NCI-H2227 treated with DMSO at 0.1 percent for 48 hours (cell line): ENCODE measurements around the gene GDF11.
A peak's percentile ranks its signal among the peaks of the same experiment; 100 is the strongest.

Experiments
- DNase-seq: peaks from one replicate; lab custom pipeline; 2025; lab: John Stamatoyannopoulos, UW

GDF11 gene

DNA sequence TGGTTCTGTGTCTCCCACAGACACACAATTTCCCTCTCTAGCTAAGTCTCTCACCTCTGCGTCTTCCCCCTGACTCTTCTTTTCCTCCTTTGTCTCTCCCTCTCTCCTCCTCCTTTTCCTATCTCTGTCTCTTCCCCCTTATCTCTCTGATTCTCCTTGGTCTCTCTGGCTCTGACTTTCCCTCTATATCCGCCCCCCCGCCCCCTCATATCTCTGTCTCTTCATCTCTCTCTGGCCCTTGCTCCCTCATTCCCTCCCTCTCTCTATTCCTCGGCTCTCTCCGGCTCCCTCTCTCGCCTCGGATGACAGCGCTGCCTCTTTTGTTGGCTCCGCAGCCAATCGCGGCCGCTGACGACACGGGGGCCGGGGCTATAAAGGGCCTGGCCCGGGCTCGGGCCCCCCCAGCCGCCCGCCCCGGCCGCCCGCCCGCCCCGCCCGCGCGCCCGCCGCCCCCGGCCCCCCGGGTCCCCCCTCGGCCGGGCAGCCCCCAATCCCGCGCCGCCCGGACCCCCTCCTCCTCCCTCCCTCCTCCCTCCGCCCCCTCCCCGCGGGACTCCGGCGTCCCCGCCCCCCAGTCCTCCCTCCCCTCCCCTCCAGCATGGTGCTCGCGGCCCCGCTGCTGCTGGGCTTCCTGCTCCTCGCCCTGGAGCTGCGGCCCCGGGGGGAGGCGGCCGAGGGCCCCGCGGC, at the start of gene GDF11:
TSS of gene GDF11 (plus strand) at position 404 of the 687 bp plus-strand sequence. CDS start at position 599, 195 bp downstream.
- DNase-seq, result peak; percentile 68

GRCh38 chr12:55693323-55694187, 49.4 kb upstream of the GDF11 start:
- no peak for DNase-seq

DNA sequence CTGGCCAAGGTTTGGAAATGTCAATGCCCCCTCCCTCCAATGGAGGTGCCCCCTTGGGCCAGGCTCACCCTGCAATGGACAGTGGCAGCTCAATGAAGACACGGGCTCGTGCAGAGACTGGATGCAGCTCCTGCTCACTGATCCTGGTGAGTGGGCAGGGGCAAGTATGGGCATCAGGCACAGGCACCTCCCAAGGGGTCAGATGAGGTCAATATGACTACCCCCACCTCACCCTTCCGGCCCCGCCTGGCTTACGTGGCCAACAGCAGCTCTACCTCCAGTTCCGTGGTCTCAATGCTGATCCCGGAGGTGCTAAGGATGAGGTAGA, 48.8 kb upstream of the GDF11 start:
- no peak for DNase-seq

GRCh38 chr12:55694651-55695050, 48.3 kb upstream of the GDF11 start:
- DNase-seq, result no peak

- no peak for DNase-seq
These were observed 47.6 kb upstream of the GDF11 start for GRCh38 chr12:55695349-55695748.

GRCh38 chr12:55696141-55696540, 46.8 kb upstream of the GDF11 start:
- no peak for DNase-seq

GRCh38 chr12:55696796-55697462, 46.0 kb upstream of the GDF11 start:
- DNase-seq, result no peak

- DNase-seq, result no peak
These were observed 45.2 kb upstream of the GDF11 start for GRCh38 chr12:55697686-55698085.

GRCh38 chr12:55698241-55698955, 44.5 kb upstream of the GDF11 start:
- DNase-seq, result no peak

- DNase-seq, result no peak
These were observed 44.0 kb upstream of the GDF11 start for GRCh38 chr12:55698965-55699364.

GRCh38 chr12:55699471-55700055, 43.4 kb upstream of the GDF11 start:
- DNase-seq, result no peak

DNA sequence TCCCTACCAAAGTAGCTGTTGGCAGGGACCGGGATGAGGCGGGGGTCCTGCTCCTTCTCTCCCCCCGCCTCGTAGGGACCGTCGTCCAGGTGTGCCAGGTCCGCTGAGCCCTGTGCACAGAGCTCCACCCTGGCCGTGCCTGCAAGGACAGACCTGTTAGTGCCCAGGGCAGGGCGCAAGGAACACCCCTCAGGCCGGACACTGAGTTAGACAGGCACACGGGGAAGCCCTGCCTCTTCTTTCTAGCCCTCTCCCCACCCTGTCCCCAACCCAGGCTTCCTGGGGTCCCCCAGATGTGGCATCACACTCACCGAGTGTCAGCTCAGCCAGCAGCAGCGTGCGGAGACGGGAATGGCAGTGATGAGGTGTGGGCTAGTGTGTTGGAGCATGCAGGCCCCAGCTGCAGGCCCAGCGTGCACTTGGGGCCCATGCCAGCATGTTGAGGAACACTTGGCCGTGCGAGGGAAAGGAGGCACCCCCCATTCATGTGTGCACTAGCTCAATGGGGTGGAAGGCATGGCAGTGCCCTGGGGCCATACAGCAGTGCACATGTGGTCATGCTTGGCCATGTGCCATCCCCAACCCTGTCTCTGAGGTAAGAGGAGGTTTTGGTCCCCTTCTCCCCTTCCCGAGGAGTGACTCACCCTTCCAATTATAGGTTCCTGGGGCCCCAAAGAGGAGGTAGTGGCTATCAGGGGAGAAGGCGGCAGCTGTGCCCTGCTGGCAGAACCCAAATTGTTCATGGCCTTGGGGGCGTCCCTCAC, 42.5 kb upstream of the GDF11 start:
- DNase-seq, result no peak

DNA sequence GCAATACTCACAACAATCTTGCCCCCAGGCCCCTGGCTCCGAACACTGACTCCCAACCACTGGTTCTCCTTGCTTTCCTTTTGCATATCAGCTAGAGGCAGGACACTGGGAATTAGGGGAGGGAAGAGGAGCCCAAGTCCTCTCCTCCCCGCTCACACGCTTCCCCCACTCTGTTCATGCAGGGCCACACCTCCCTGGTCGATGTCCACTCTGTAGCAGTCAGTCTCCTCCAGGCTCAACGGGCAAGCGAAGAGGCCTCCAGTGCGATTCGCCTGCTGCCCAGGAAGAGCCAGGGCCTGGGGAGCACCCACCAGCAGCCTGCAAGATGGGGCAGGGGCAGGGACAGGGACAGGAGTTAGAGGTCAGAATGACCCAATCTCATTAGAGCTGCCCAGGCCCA, 40.1 kb upstream of the GDF11 start:
- DNase-seq, result no peak

GRCh38 chr12:55703288-55703687, 39.6 kb upstream of the GDF11 start:
- no peak for DNase-seq

DNA sequence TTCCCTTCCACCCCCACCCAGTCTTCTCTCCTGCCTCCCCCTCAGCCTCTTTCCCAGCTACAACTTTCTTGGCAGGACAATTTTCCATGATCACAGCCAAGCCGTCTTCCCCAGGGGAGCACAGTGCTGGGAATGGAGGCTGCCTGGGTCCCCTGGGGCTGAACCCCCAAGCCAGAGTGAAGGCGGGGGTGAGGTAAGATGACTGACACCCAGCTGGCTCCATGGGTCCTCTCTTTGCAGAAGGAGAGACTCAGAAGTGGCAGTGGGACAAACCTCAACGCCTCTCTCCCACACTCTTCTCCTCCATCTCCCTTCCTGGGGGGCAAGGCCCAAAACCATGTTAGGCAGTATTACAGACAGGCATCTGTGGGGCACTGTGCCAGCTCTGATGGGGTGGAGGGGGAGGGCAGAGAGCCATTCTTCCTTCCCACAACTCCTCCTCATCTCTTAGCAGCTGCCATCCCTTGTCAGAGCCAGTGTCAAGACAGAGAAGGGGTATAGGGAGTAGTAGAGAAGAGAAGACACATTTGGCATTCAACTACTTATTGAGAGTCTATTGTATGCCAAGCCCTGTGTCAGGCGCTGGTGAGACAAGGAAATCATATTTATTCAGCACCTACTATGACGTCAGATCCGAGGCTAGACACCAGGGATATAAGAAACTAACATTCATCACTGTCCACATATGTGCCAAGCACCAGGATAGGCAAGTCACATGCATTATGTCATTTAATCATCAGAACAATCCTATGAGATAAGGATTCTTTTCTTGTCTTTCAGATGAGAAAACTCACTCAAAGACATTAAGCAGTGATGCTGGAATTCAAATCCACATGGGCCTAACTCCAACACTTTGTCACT, 38.8 kb upstream of the GDF11 start:
- DNase-seq, result no peak

DNA sequence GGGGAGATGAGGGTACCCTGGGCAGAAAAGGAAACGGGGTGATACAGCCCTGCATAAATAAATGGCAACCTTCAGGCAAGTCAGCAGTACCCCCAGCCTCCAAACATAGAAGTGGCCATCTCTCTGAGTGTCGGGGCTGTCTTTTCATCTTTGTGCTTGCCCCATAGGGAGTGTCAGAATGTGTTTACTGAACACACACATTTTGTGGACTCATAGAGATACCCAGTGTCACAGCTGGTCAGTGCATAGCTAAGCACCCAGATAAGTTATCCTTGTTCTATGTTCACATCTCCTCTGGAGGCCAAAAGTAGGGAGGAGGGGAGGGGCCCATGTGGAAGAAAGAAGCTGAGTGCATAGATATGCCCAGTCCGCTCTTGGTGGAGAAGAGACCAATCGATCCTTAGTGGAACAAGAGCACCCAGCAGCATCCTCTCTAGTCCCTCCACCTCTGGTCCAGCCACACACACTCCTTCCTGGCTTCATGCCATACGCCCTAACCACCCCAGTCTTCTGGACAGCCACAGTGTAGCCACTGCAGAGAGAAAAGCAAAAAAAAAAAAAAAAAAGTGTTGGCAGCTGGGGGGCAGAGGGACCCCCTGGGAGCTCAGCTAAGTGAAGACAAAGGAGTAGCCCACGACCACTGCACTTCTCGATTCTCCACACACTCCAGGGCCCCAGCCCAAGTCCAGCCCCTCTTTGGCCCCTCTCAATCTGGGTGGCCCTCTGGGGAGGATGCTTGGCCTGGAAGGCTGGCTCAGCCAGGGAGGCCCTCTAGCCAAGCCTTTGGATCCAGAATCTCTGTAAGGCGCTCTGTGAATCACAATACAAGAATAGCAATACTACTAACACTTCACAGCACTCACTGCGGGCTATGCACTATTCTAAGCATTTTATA, 37.9 kb upstream of the GDF11 start:
- no peak for DNase-seq

- DNase-seq, result no peak
These were observed 37.0 kb upstream of the GDF11 start for GRCh38 chr12:55705782-55706402.

DNA sequence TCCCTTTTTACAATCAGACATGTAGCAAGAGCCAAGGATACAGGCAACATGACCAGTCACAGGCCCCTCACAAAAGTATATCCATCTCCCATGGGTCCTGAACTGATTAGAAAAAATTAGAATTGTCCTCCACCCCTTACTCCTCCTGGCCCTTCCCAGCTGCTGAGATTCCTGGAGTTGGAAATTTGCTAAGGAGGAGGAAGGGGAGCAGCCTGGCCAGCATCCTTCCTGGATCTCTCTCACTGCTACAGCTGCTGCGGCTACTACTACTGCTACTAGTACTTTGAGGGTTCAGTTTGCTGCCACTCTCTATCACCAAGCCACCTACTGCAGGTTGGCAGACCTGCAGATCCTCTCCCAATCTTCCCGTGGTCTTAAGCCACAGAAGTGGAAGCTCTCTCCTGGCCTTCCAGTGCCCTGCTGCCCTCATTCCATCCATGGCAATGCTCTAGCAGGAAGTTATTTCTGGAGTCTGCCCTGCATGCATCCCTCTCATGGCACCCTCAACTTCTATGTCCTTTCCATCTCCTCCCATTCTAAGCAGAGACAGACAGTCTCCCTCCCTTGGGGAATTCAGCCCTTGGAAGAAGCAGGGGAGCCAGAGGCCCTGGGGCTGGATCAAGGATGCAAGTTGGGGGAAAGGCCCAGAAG, 36.2 kb upstream of the GDF11 start:
- DNase-seq, result no peak
